Immature natural killer cell (primary cell): Measurements from ENCODE around the gene ACSS1. TPM values are rescaled to one million over a fixed set of nuclear protein-coding genes. Genes with fewer than 3 reads are reported as not detected.

Experiments
- DNase-seq, 3 donors: peaks; one replicate each; pipeline ENCODE4 v3.0.0; 2022; ENCODE audit warnings: mixed read lengths in 1 of 3
- H3K27ac Mint-ChIP-seq, 6 donors: one replicate each; pipeline ENCODE4 v1.8.0; 2020; ENCODE audit warnings: mixed read lengths in 6 of 6, mild to moderate bottlenecking in 5 of 6, inconsistent platforms in 4 of 6, moderate library complexity in 3 of 6
- H3K27me3 Mint-ChIP-seq, 3 donors: one replicate each; pipeline ENCODE4 v1.8.0; 2020 to 2021; ENCODE audit warnings: low read depth in 3 of 3, mild to moderate bottlenecking in 3 of 3, mixed read lengths in 3 of 3, moderate library complexity in 3 of 3, inconsistent platforms in 1 of 3
- H3K36me3 Mint-ChIP-seq, 3 donors: one replicate each; pipeline ENCODE4 v1.8.0; 2020; ENCODE audit warnings: mixed read lengths in 3 of 3, inconsistent platforms in 2 of 3, mild to moderate bottlenecking in 2 of 3
- H3K4me1 Mint-ChIP-seq, 2 donors: one replicate each; pipeline ENCODE4 v1.8.0; 2020; ENCODE audit warnings: inconsistent platforms in 2 of 2, mild to moderate bottlenecking in 2 of 2, mixed read lengths in 2 of 2, moderate library complexity in 1 of 2
- H3K4me3 Mint-ChIP-seq, 5 donors: one replicate each; pipeline ENCODE4 v1.8.0; 2020; ENCODE audit warnings: mild to moderate bottlenecking in 5 of 5, mixed read lengths in 5 of 5, inconsistent platforms in 3 of 5, moderate library complexity in 3 of 5
- H3K9me3 Mint-ChIP-seq, 6 donors: one replicate each; pipeline ENCODE4 v1.8.0; 2020; ENCODE audit warnings: mild to moderate bottlenecking in 6 of 6, mixed read lengths in 6 of 6, inconsistent platforms in 4 of 6, moderate library complexity in 3 of 6
- polyA plus RNA-seq, 3 donors: library from polyadenylated mRNA; unstranded; fragments of 300-500 nt; fragmentation: Illumina TruSeq; gene quantifications; one replicate each; pipeline ENCODE4 v1.2.3, GENCODE V29; 2021

The ACSS1 gene
- polyA plus RNA-seq, 3 donors from 2014 or later: 66.6 to 85.2 (median 83.7) TPM

DNA sequence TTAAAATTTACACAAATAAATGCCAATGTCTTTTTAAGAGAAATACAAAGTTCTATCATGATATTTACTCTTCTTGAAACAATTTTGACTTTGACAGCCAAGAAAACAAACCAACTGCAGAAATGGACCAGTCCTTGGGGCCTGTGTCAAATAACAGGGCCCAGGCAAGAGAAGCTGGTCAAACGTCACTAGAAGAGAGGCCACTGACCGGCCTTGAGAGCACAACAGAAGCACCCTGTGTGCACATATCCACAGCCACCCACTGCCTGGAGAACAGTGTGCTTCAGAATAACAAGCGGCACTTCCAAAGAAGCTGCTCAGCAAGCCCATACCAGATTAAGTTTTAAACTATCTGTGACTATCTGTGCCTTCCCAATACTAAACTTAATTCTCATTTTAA is 80.1 kb downstream of the ACSS1 start:
- H3K4me1 Mint-ChIP-seq: peaks cover 99% of the 10 kb centered on the region in 2 donors
- H3K36me3 Mint-ChIP-seq: peaks cover 54 to 90% (median 62%) of the 10 kb centered on the region in 3 donors
- H3K27me3 Mint-ChIP-seq: peaks cover 4 to 14% (median 8%) of the 10 kb centered on the region in 3 donors
- peak overlapping the region; percentile 84 to 96 (median 95) for H3K27ac Mint-ChIP-seq
- peak overlapping the region; percentile 31 to 68 (median 60) for H3K4me3 Mint-ChIP-seq
- DNase-seq: no peak
- peaks cover 0 to 3% (median 0%) of the 10 kb centered on the region in 6 donors for H3K9me3 Mint-ChIP-seq

DNA sequence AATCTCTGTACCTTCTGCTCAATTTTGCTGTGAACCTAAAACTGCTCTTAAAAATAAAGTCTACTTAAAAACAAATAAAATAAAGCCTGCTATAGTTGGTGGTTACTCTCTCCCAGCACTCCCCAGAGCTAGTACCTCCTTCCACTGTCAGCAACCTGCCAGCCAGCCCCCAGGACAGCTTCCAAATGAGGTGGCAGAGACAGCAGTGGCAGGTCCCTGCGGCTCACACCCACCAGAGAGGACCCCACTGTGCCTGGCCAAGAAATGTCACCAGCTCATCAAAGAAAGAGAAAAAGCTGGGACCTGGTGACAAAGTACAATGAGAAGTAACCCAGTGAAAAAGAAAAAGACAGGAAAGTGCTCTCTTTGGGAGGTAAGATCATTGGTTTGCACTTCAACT is 80.6 kb downstream of the ACSS1 start:
- peaks cover 56 to 91% (median 62%) of the 10 kb centered on the region in 3 donors for H3K36me3 Mint-ChIP-seq
- peaks cover 94 to 96% of the 10 kb centered on the region in 2 donors for H3K4me1 Mint-ChIP-seq
- H3K27me3 Mint-ChIP-seq: peaks cover 4 to 14% (median 4%) of the 10 kb centered on the region in 3 donors
- no peak for DNase-seq
- peak overlapping the region; percentile 50 to 68 (median 60) for H3K4me3 Mint-ChIP-seq
- peaks cover 0 to 3% (median 0%) of the 10 kb centered on the region in 6 donors for H3K9me3 Mint-ChIP-seq
- peak overlapping the region; percentile 84 to 96 (median 95) for H3K27ac Mint-ChIP-seq

DNA sequence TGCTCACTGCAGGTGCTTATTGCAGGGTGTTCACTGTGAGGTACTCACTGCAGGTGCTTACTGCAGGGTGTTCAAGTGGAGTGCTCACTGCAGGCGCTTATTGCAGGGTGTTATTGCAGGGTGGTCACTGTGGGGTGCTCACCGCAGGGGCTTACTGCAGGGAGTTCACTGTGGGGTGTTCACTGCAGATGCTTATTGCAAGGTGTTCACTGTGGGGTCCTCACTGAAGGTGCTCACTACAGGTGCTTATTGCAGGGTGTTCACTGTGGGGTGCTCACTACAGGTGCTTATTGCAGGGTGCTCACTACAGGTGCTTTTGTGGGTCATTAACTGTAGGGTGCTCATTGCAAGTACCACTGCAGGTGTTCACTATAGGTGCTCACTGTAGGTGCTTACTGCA is 85.6 kb downstream of the ACSS1 start:
- peaks cover 0 to 3% (median 0%) of the 10 kb centered on the region in 6 donors for H3K9me3 Mint-ChIP-seq
- H3K4me3 Mint-ChIP-seq: no peak overlapping the region
- peaks cover 78 to 86% of the 10 kb centered on the region in 2 donors for H3K4me1 Mint-ChIP-seq
- DNase-seq: no peak
- peaks cover 9 to 19% (median 11%) of the 10 kb centered on the region in 3 donors for H3K27me3 Mint-ChIP-seq
- H3K36me3 Mint-ChIP-seq: peaks cover 58 to 98% (median 64%) of the 10 kb centered on the region in 3 donors
- peak overlapping the region in 1 of 6 donors; percentile 30 for H3K27ac Mint-ChIP-seq

DNA sequence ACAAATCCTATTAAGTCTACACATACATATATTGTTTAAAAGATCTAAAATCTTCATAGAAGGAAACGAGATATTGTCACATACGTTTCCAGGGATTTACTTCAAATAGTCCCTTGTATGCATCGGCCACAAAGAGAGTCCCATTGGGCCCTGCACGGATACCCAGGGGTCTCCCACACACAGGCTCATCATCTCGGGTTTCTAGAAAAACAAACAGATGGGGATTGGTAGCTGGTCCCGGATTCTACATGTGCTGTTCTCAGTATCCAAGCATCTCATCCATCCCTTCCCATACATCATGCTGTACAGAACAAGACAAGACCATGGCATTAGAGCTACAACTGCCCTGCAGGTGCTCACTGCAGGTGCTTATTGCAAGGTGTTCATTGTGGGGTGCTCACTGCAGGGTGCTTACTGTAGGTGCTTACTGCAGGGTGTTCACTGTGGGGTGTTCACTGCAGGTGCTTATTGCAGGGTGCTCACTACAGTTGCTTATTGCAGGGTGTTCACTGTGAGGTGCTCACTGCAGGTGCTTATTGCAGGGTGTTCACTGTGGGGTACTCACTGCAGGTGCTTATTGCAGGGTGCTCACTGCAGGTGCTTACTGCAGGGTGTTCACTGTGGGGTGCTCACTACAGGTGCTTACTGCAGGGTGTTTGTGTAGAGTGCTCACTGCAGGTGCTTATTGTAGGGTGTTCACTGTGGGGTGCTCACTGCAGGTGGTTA is 86.4 kb downstream of the ACSS1 start:
- H3K27ac Mint-ChIP-seq: peak overlapping the region in 4 of 6 donors; percentile 17 to 60 (median 44)
- H3K9me3 Mint-ChIP-seq: peaks cover 0 to 3% (median 0%) of the 10 kb centered on the region in 6 donors
- no peak for DNase-seq
- H3K4me1 Mint-ChIP-seq: peaks cover 73 to 84% of the 10 kb centered on the region in 2 donors
- H3K4me3 Mint-ChIP-seq: no peak overlapping the region
- H3K36me3 Mint-ChIP-seq: peaks cover 53 to 95% (median 60%) of the 10 kb centered on the region in 3 donors
- H3K27me3 Mint-ChIP-seq: peaks cover 9 to 19% (median 11%) of the 10 kb centered on the region in 3 donors

DNA sequence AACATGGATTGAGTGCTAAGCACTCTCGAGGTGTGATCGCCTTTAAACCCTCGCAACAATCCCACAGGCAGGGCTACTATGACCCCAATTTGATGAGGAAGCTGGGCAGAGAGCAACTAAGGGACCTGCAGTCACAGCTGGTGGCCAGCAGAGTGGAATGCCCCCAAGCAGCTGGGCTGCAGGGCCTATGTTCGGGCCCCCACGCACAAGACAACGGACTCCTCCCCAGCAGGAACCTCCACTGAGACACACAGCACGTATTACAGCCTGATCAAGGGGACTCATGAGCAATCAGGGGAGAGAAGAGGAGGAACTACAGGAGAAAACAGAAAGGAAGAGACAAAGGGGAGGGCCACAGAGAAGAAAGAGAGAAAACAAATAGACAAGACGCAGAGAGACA is 87.2 kb downstream of the ACSS1 start:
- no peaks in the 10 kb centered on the region for H3K9me3 Mint-ChIP-seq
- H3K36me3 Mint-ChIP-seq: peaks cover 45 to 95% (median 60%) of the 10 kb centered on the region in 3 donors
- peak overlapping the region in 5 of 6 donors; percentile 28 to 86 (median 65) for H3K27ac Mint-ChIP-seq
- peaks cover 14 to 22% (median 15%) of the 10 kb centered on the region in 3 donors for H3K27me3 Mint-ChIP-seq
- H3K4me1 Mint-ChIP-seq: peaks cover 73 to 84% of the 10 kb centered on the region in 2 donors
- DNase-seq: no peak
- H3K4me3 Mint-ChIP-seq: no peak overlapping the region

DNA sequence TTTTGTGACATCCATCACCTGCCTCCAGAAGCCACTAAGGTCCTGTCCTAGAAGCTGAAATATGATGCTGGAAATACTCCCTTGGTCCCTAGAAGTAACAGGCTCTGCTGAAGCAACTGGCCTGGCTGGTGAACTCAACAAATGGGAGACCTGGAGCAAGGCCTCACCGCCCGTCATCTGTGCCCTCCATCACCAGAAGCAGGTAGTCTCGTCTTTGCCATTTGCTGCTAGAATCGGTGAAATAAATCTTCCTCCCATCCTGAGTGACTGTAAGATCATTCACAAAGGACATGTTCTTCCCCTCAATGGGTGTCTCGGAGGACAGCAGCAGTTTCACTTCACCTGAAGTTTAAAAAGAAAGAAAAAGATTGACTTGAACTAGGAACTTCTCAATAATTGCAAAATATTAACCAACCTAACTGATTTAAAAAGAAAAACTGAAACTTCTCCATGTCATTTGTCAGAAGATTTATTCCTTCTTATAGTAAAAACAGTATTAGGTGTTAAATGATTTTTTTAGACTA is 87.8 kb downstream of the ACSS1 start:
- peaks cover 73 to 84% of the 10 kb centered on the region in 2 donors for H3K4me1 Mint-ChIP-seq

DNA sequence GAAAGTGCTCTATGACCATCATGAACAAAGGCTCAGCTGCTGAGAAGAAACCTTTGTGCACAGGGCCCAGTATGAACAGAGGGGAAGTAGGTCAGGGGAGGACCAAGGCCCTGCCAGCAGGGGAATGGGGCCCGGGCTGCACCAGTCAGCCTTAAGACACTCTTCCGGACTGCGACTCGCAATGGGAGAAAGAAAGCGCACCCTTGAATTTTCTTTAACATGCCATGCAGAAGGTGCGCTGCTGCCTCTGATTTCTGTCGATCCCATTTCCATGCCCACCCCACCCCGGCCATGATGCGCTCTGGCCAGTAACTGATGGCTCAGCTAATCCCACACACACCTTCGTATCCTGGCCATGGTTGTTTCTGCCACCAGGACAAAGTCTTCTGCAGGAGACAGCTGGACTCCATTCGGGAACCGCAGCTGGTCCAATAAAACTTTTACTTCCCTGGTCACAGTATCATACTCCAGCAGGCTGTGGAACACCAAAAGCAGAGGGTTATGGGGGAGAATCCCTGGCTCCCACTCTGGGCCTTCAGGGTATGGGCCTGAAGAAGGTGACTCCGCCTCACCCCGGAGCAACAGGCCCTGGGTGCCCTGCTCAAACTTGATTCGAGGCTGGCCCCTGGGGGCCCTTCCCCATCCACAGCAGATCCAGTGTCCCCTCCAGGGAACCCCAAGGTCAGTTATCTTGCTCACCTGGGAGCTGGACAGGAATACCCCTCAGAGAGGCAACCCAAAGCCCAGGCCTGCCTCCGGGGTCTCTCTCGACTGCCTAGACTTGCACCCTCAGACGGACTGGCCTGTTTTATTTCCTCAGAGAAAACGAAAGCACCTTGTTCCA is 88.5 kb downstream of the ACSS1 start:
- Mint-ChIP-seq H3K27ac (peak overlapping the region; percentile 85 to 98 (median 94)), H3K4me3 (peak overlapping the region in 2 of 5 donors; percentile 28 to 38), H3K4me1 (peaks cover 74 to 84% of the 10 kb centered on the region in 2 donors), H3K27me3 (peaks cover 16 to 30% (median 17%) of the 10 kb centered on the region in 3 donors), H3K9me3 (no peaks in the 10 kb centered on the region), H3K36me3 (peaks cover 49 to 94% (median 63%) of the 10 kb centered on the region in 3 donors)
- DNase-seq: no peak

More for the DNA sequence above, 87.8 kb downstream of the ACSS1 start:
- DNase-seq: no peak
- Mint-ChIP-seq H3K4me3 (no peak overlapping the region), H3K36me3 (peaks cover 45 to 94% (median 61%) of the 10 kb centered on the region in 3 donors), H3K27ac (peak overlapping the region; percentile 31 to 93 (median 75)), H3K27me3 (peaks cover 15 to 27% (median 17%) of the 10 kb centered on the region in 3 donors), H3K9me3 (no peaks in the 10 kb centered on the region)

DNA sequence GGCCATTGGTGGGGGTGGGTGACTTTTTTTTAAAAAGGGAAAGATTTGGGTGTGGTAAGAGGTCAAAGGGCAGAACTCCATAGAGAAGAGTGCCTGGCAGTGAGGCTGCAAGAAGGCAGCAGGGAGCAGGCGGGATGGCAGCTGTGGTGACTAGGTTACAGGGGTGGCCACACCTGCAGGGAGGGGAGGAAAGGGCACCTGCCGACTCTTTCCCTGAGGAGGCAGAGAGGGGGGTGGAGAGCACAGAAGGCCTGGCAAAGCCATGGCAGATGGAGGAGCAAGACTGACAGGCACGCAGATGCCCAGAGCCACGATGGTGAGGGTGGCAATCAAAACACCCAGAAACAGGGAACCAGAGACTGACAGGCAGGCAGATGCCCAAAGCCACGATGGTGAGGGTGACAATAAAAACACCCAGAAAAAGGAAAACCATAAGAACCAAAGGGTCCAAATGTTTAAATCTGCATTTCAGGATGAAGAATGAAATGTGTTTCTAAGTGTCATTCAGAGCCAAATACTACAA is 89.6 kb downstream of the ACSS1 start:
- no peak for DNase-seq
- H3K36me3 Mint-ChIP-seq: peaks cover 48 to 90% (median 58%) of the 10 kb centered on the region in 3 donors
- H3K9me3 Mint-ChIP-seq: no peaks in the 10 kb centered on the region
- H3K27me3 Mint-ChIP-seq: peaks cover 13 to 33% (median 19%) of the 10 kb centered on the region in 3 donors
- H3K4me1 Mint-ChIP-seq: peaks cover 74 to 84% of the 10 kb centered on the region in 2 donors
- H3K27ac Mint-ChIP-seq: peak overlapping the region; percentile 85 to 98 (median 94)
- H3K4me3 Mint-ChIP-seq: peak overlapping the region in 3 of 5 donors; percentile 44 to 76 (median 52)

DNA sequence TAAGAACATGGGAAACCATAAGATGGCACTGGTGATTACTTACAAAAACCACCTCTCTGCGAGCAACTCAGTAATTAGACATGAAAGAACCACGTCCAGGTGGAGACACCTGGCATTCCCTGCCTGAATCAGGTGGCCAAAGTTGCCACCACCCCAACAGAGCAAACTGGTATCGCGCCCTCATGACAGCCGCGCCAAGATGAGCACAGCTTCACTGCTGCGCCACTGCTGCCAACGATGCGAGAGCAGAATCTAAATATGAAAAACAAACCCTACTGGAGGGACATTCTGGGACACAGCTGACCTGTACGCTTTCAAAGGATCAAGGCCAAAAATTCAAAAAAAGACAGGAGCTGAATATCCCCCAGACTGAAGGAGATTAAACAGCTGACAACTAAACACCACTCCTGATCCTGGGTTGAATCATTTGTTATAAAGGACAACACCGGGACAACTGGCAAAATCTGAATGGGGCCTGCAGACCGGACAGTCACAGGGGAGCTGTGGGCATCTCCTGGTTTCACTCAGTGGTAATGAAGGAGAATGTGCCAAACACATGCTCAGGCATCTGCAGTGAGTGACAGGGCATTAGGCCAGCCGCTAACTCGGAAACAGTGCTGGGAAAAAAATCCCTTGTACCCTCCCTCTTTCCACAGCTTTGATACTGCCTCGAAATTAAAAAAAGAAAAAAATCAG is 91.5 kb downstream of the ACSS1 start:
- Mint-ChIP-seq H3K4me1 (peaks cover 85 to 98% of the 10 kb centered on the region in 2 donors), H3K9me3 (no peaks in the 10 kb centered on the region), H3K27me3 (peaks cover 18 to 49% (median 32%) of the 10 kb centered on the region in 3 donors), H3K27ac (peak overlapping the region; percentile 98 to 100 (median 100)), H3K36me3 (peaks cover 60 to 92% (median 68%) of the 10 kb centered on the region in 3 donors), H3K4me3 (peak overlapping the region in 2 of 5 donors; percentile 6 to 80)
- DNase-seq: no peak

DNA sequence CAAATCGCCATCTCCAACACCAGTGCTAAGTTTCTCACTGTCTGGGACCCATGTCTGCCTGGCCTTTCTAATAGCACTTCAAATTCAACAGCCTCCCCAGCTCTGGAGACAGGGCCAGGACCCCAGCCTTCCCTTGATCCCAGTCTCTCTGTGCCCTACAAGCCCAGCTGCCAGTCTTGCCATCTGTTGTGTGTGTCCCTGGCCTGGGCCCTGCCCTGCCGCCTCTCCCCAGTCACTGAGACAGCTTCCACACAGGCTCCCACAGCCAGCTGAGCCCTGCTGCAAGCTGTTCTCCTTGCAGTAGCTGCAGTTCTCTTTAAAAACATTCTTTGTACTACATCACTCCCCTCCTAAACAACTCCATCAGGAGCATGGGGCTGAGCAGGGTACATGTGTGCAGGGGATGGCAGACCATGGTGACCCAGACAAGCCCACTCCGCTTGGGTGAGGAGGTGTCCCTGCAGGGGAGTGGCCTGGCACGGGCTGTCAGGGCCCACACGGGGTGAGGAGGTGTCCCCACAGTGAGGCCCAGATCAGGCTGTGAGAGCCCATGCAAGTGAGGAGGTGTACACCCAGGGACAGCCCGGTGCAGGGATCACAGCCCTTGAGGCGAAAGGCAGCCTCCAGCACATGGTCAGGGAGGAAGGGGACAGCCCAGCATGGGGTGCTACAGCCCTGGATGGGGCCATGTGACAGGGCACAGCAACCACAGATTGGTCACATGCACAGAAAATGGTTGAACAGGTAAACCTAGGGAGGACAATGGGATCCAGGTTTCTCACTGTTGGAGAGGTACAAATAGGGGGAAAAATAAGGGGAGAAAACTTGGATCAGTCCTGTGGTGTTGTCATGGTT is 92.6 kb downstream of the ACSS1 start:
- Mint-ChIP-seq H3K9me3 (no peaks in the 10 kb centered on the region), H3K4me1 (peaks cover 90 to 98% of the 10 kb centered on the region in 2 donors), H3K27ac (peak overlapping the region; percentile 98 to 100 (median 100)), H3K36me3 (peaks cover 60 to 90% (median 67%) of the 10 kb centered on the region in 3 donors), H3K4me3 (peak overlapping the region; percentile 52 to 80 (median 56)), H3K27me3 (peaks cover 30 to 58% (median 43%) of the 10 kb centered on the region in 3 donors)
- no peak for DNase-seq

DNA sequence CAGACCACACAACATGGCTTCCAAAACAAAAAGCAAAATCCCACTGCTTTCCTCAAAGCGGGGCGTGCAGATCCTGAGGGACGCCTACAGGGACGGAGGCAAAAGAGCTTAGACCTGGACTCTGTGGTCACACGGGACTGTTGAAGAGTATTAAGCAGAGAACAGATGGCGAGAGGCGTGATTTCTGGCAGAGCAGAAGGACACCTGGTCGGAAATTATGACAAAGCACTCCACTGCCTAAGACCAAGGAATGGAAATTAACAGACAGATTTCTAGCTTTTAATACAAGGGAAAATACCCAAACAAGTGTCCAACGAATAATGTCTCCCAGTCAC is 93.5 kb downstream of the ACSS1 start:
- Mint-ChIP-seq H3K4me1 (peaks cover 93 to 98% of the 10 kb centered on the region in 2 donors), H3K36me3 (peaks cover 65 to 88% (median 67%) of the 10 kb centered on the region in 3 donors)

More for the DNA sequence above, 93.5 kb downstream of the ACSS1 start:
- peaks cover 38 to 59% (median 49%) of the 10 kb centered on the region in 3 donors for H3K27me3 Mint-ChIP-seq
- peak overlapping the region; percentile 98 to 100 (median 100) for H3K27ac Mint-ChIP-seq
- H3K4me3 Mint-ChIP-seq: peak overlapping the region; percentile 44 to 73 (median 57)
- no peaks in the 10 kb centered on the region for H3K9me3 Mint-ChIP-seq
- no peak for DNase-seq
